PFSK-1 (cell line): ENCODE data around the gene KRTAP20-4.

Source experiments
- POLR2AphosphoS5 ChIP-seq: IDR thresholded peaks from 2 replicates; pipeline ENCODE4 v1.6.1; 2012; ENCODE audit warnings: low read depth, mild to moderate bottlenecking, control low read depth, low read length, moderate library complexity
- SIN3A ChIP-seq: IDR thresholded peaks from 2 replicates; pipeline ENCODE4 v1.6.1; 2012; ENCODE audit warnings: mild to moderate bottlenecking, low read length, moderate library complexity, borderline replicate concordance; ENCODE audit not compliant: insufficient read depth

GRCh38 chr21:30577766-30578165 is 42.7 kb upstream of the KRTAP20-4 start:
- no peak for TF ChIP-seq SIN3A
- no peak for TF ChIP-seq POLR2AphosphoS5
